ENCODE results near the gene HMGCL. TPM values are rescaled to one million over a fixed set of nuclear protein-coding genes. Genes with fewer than 3 reads are reported as not detected.

The HMGCL gene
- total RNA-seq, 1 donor = 39.8 TPM

GRCh38 chr1:23798662-23799142 is 26.5 kb downstream of the HMGCL start:
- no peaks in the 10 kb centered on the region for H3K9me3 ChIP-seq (ENCODE audit: low read depth, low read length)
- peaks cover 1% of the 10 kb centered on the region for H3K79me2 ChIP-seq (ENCODE audit: insufficient read depth, low read length)
- peak overlapping the region; percentile 52 for H3K27ac ChIP-seq (ENCODE audit: low read depth, low read length)
- H3K27me3 ChIP-seq (ENCODE audit: insufficient read depth, low read length) = no peaks in the 10 kb centered on the region
- H2AFZ ChIP-seq (ENCODE audit: low read length) = no peak overlapping the region
- DNase-seq (ENCODE audit: insufficient read length, low spot score, missing footprints) = peak; percentile 91
- H3K4me1 ChIP-seq (ENCODE audit: insufficient read depth, low read length) = peaks cover 16% of the 10 kb centered on the region
- no peaks in the 10 kb centered on the region for H4K20me1 ChIP-seq (ENCODE audit: insufficient read depth, low read length)
- no peak overlapping the region for H3K4me3 ChIP-seq (ENCODE audit: insufficient read depth, low read length)
- peak overlapping the region; percentile 97 for H3K4me2 ChIP-seq (ENCODE audit: insufficient read depth, low read length)
- TF ChIP-seq, protein P1, sequence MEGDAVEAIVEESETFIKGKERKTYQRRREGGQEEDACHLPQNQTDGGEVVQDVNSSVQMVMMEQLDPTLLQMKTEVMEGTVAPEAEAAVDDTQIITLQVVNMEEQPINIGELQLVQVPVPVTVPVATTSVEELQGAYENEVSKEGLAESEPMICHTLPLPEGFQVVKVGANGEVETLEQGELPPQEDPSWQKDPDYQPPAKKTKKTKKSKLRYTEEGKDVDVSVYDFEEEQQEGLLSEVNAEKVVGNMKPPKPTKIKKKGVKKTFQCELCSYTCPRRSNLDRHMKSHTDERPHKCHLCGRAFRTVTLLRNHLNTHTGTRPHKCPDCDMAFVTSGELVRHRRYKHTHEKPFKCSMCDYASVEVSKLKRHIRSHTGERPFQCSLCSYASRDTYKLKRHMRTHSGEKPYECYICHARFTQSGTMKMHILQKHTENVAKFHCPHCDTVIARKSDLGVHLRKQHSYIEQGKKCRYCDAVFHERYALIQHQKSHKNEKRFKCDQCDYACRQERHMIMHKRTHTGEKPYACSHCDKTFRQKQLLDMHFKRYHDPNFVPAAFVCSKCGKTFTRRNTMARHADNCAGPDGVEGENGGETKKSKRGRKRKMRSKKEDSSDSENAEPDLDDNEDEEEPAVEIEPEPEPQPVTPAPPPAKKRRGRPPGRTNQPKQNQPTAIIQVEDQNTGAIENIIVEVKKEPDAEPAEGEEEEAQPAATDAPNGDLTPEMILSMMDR (IDR thresholded peaks at IDR 0.05; ENCODE audit: extremely low read depth, low read depth, low read length) = no peak
- peaks cover 34% of the 10 kb centered on the region for H3K36me3 ChIP-seq (ENCODE audit: insufficient read depth, low read length)

- TF ChIP-seq, protein P1 (IDR thresholded peaks at IDR 0.05; ENCODE audit: extremely low read depth, low read depth, low read length) = no peak
- Histone ChIP-seq H3K36me3 (ENCODE audit: insufficient read depth, low read length) (peaks cover 37% of the 10 kb centered on the region), H3K9me3 (ENCODE audit: low read depth, low read length) (no peaks in the 10 kb centered on the region), H4K20me1 (ENCODE audit: insufficient read depth, low read length) (no peaks in the 10 kb centered on the region), H3K79me2 (ENCODE audit: insufficient read depth, low read length) (peaks cover 11% of the 10 kb centered on the region), H3K27me3 (ENCODE audit: insufficient read depth, low read length) (no peaks in the 10 kb centered on the region), H2AFZ (ENCODE audit: low read length) (no peak overlapping the region), H3K4me3 (ENCODE audit: insufficient read depth, low read length) (no peak overlapping the region), H3K27ac (ENCODE audit: low read depth, low read length) (no peak overlapping the region), H3K4me1 (ENCODE audit: insufficient read depth, low read length) (peaks cover 16% of the 10 kb centered on the region), H3K4me2 (ENCODE audit: insufficient read depth, low read length) (no peak overlapping the region)
- DNase-seq (ENCODE audit: insufficient read length, low spot score, missing footprints) = peak; percentile 68
Measured at GRCh38 chr1:23797478-23798448, 27.5 kb downstream of the HMGCL start.

DNA sequence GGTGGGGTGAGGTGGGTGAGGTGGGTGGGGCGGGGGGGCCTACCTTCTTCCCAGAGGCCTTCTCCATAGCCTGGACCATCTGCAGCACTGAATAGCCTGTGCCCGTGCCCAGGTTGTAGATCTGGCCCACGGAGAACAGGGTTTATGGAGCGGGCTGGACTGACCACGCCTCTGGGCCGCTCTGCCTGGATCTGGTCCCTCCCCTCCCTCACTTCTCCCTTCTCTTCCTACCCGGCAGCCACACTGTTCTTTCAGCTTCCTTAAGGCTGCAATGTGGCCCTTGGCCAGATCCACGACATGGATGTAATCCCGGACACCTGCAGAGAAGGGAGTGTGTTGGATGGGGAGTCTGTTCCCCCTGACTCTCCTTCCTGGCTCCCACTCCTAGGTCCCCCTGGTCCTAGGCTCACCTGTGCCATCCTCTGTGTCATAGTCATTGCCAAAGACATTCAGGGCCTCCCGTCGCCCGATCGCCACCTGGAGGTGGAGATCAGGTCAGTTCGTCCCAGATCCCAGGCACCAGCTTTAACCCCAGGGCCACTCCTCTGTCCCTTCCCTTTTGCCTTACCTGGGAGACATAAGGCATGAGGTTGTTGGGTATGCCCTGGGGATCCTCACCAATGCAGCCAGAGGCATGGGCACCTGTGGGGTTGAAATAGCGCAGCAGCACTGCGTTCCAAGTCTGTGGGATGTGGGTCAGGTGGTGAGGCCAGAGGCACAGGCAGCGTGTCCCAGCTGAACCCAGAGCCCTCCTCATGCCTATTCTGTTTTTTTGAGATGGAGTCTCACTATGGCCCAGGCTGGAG is 28.6 kb downstream of the HMGCL start:
- Histone ChIP-seq H3K4me2 (ENCODE audit: insufficient read depth, low read length) (no peak overlapping the region), H4K20me1 (ENCODE audit: insufficient read depth, low read length) (peaks cover 5% of the 10 kb centered on the region), H3K36me3 (ENCODE audit: insufficient read depth, low read length) (peaks cover 37% of the 10 kb centered on the region), H3K9me3 (ENCODE audit: low read depth, low read length) (no peaks in the 10 kb centered on the region), H3K27ac (ENCODE audit: low read depth, low read length) (no peak overlapping the region), H3K79me2 (ENCODE audit: insufficient read depth, low read length) (peaks cover 22% of the 10 kb centered on the region), H3K4me3 (ENCODE audit: insufficient read depth, low read length) (no peak overlapping the region), H3K27me3 (ENCODE audit: insufficient read depth, low read length) (no peaks in the 10 kb centered on the region), H3K4me1 (ENCODE audit: insufficient read depth, low read length) (peaks cover 24% of the 10 kb centered on the region), H2AFZ (ENCODE audit: low read length) (no peak overlapping the region)
- TF ChIP-seq, protein P1 (IDR thresholded peaks at IDR 0.05; ENCODE audit: extremely low read depth, low read depth, low read length) = no peak
- DNase-seq (ENCODE audit: insufficient read length, low spot score, missing footprints) = peak; percentile 76

Data from osteoblast (primary cell).